Esophagus (tissue), 2 donors: ENCODE data around the gene C12orf42. TPM values are rescaled to one million over a fixed set of nuclear protein-coding genes. Genes with fewer than 3 reads are reported as not detected.

Experiments
- H3K27ac ChIP-seq, 2 donors: one replicate each; pipeline ENCODE4 v1.5.1; 2013; ENCODE audit warnings: low read depth in 2 of 2, mild to moderate bottlenecking in 2 of 2, inconsistent platforms in 1 of 2, low read length in 1 of 2, moderate library complexity in 1 of 2
- H3K27me3 ChIP-seq, 2 donors: one replicate each; pipeline ENCODE4 v1.6.1; 2013; ENCODE audit warnings: low read length in 2 of 2, control low read depth in 1 of 2, mild to moderate bottlenecking in 1 of 2; ENCODE audit not compliant: insufficient read depth in 2 of 2, control insufficient read depth in 1 of 2
- H3K36me3 ChIP-seq, 2 donors: one replicate each; pipeline ENCODE4 v1.6.1; 2013; ENCODE audit warnings: low read length in 1 of 2; ENCODE audit not compliant: control insufficient read depth in 2 of 2, insufficient read depth in 2 of 2
- H3K4me1 ChIP-seq, 2 donors: one replicate each; pipeline ENCODE4 v1.6.1; 2013; ENCODE audit warnings: low read length in 1 of 2; ENCODE audit not compliant: control insufficient read depth in 2 of 2, insufficient read depth in 2 of 2
- H3K4me3 ChIP-seq, 2 donors: one replicate each; pipeline ENCODE4 v1.5.1; 2013; ENCODE audit warnings: low read length in 2 of 2, mild to moderate bottlenecking in 2 of 2, low read depth in 1 of 2, moderate library complexity in 1 of 2
- H3K9me3 ChIP-seq, 2 donors: one replicate each; pipeline ENCODE4 v1.6.1; 2013; ENCODE audit warnings: mild to moderate bottlenecking in 2 of 2, low read depth in 1 of 2, low read length in 1 of 2, moderate library complexity in 1 of 2; ENCODE audit not compliant: control insufficient read depth in 2 of 2, insufficient read depth in 1 of 2
- WGBS, 2 donors: extraction: QIAGEN DNeasy Blood & Tissue Kit; methylation state at CpG; one replicate each; pipeline ENCODE4 v1.1.7; 2013; 5-methylcytosine and 5-hydroxymethylcytosine counted together
- polyA plus RNA-seq, 2 donors: library from polyadenylated mRNA; stranded (reverse); fragments of 200-250 nt; gene quantifications; one replicate each; pipeline ENCODE4 v1.2.3, GENCODE V29; 2013
- donor health status: healthy with polysubstance abuse.
- donor health status: Bipolar disorder and iron deficiency.

Gene C12orf42
- polyA plus RNA-seq, 2 donors, result not detected

DNA sequence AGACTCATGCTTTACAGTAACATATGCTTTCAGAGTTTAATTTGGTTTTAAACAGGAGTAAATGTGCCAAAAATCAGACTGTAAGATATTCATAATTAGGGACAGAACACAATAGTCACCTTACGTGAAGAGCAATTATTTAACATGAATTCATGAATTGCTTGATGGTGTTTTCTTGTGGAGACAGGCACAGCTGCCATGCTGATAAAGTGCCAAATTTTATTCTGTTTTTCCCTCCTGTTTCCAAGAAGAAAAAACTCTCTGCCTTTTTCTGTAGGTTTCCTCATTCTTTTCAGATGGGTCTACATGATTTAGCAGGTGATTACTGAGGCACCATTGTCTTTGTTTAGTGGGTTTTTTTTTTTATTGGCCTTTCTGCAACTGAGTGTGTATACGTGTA, 80.1 kb downstream of the C12orf42 start:
- 42 to 60% methylated on average over 2 of the region's 2 CpGs for WGBS, 2 donors
- Histone ChIP-seq H3K4me1 (no peaks in the 10 kb centered on the region), H3K27ac (no peak overlapping the region), H3K4me3 (no peak overlapping the region), H3K27me3 (no peaks in the 10 kb centered on the region), H3K9me3 (no peaks in the 10 kb centered on the region), H3K36me3 (no peaks in the 10 kb centered on the region)

DNA sequence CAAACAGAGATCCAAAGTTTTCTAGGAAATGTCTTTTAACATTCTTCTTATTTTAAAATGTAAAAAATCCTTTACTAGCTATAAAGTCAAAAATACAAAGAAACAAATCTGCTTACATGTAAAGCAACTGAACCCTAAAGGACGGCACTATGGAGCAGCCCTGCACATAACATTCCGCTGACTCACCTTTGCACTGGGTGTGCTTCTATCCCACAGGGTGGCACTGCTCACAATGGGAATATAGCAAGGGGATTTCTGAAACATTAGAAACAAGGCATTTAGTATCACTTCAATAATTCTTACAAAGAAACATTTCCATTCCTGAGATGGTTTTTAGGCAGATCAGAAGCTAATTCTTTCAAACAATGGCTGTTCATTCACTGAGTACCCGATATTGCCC, 94.3 kb downstream of the C12orf42 start:
- Histone ChIP-seq H3K4me3 (no peak overlapping the region), H3K4me1 (no peaks in the 10 kb centered on the region), H3K27ac (no peak overlapping the region), H3K36me3 (no peaks in the 10 kb centered on the region), H3K27me3 (no peaks in the 10 kb centered on the region), H3K9me3 (no peaks in the 10 kb centered on the region)
- 56 to 68% methylated on average over 3 of the region's 3 CpGs for WGBS, 2 donors

GRCh38 chr12:103399986-103400385, 95.8 kb downstream of the C12orf42 start:
- Histone ChIP-seq H3K36me3 (no peaks in the 10 kb centered on the region), H3K9me3 (no peaks in the 10 kb centered on the region), H3K4me3 (no peak overlapping the region), H3K27ac (no peak overlapping the region), H3K4me1 (no peaks in the 10 kb centered on the region), H3K27me3 (no peaks in the 10 kb centered on the region)
- WGBS, 2 donors, result 79 to 97% methylated on average over 1 of the region's 1 CpG

- no peak overlapping the region for H3K4me3 ChIP-seq
- H3K27me3 ChIP-seq, result no peaks in the 10 kb centered on the region
- H3K9me3 ChIP-seq, result peaks cover 0 to 2% of the 10 kb centered on the region in 2 donors
- WGBS, 2 donors, result 0 to 32% methylated on average over 1 of the region's 1 CpG
- no peaks in the 10 kb centered on the region for H3K4me1 ChIP-seq
- no peaks in the 10 kb centered on the region for H3K36me3 ChIP-seq
- H3K27ac ChIP-seq, result no peak overlapping the region
These were observed 98.2 kb downstream of the C12orf42 start for GRCh38 chr12:103397536-103397935.

GRCh38 chr12:103392722-103393121, 103.0 kb downstream of the C12orf42 start:
- Histone ChIP-seq H3K9me3 (peaks cover 0 to 2% of the 10 kb centered on the region in 2 donors), H3K4me1 (no peaks in the 10 kb centered on the region)

DNA sequence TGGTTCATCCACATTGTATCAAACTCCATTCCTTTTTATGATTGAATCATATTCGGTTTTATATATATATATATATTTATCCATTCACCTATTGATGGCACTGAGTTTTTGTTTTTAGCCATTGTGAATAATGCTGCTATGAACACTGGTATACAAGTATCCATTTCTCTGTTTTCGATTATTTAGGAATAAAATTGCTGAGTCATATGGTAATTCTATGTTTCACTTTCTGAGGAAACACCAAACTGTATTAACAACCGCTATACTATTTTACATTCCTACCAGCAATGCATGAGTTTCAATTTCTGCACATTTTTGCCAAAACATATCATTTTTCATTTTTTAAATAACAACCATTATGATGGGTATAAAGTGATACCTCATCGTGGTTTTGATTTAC, 104.7 kb downstream of the C12orf42 start:
- no peaks in the 10 kb centered on the region for H3K4me1 ChIP-seq
- no peaks in the 10 kb centered on the region for H3K27me3 ChIP-seq
- 85 to 89% methylated on average over 4 of the region's 4 CpGs for WGBS, 2 donors
- H3K36me3 ChIP-seq, result no peaks in the 10 kb centered on the region
- H3K27ac ChIP-seq, result no peak overlapping the region
- no peak overlapping the region for H3K4me3 ChIP-seq
- peaks cover 0 to 2% of the 10 kb centered on the region in 2 donors for H3K9me3 ChIP-seq

More at GRCh38 chr12:103392722-103393121, 103.0 kb downstream of the C12orf42 start:
- WGBS, 2 donors, result 77 to 82% methylated on average over 1 of the region's 1 CpG
- Histone ChIP-seq H3K4me3 (no peak overlapping the region), H3K27me3 (no peaks in the 10 kb centered on the region), H3K27ac (no peak overlapping the region), H3K36me3 (no peaks in the 10 kb centered on the region)

GRCh38 chr12:103387385-103387784, 108.4 kb downstream of the C12orf42 start:
- 81 to 85% methylated on average over 7 of the region's 7 CpGs for WGBS, 2 donors
- Histone ChIP-seq H3K4me1 (no peaks in the 10 kb centered on the region), H3K4me3 (no peak overlapping the region), H3K27ac (no peak overlapping the region), H3K27me3 (no peaks in the 10 kb centered on the region), H3K9me3 (no peaks in the 10 kb centered on the region), H3K36me3 (no peaks in the 10 kb centered on the region)

- H3K9me3 ChIP-seq, result no peaks in the 10 kb centered on the region
- H3K4me3 ChIP-seq, result no peak overlapping the region
- no peaks in the 10 kb centered on the region for H3K4me1 ChIP-seq
- no peaks in the 10 kb centered on the region for H3K27me3 ChIP-seq
- no peak overlapping the region for H3K27ac ChIP-seq
- 83 to 84% methylated on average over 3 of the region's 3 CpGs for WGBS, 2 donors
- H3K36me3 ChIP-seq, result no peaks in the 10 kb centered on the region
These were observed 109.3 kb downstream of the C12orf42 start for GRCh38 chr12:103386451-103386850.

DNA sequence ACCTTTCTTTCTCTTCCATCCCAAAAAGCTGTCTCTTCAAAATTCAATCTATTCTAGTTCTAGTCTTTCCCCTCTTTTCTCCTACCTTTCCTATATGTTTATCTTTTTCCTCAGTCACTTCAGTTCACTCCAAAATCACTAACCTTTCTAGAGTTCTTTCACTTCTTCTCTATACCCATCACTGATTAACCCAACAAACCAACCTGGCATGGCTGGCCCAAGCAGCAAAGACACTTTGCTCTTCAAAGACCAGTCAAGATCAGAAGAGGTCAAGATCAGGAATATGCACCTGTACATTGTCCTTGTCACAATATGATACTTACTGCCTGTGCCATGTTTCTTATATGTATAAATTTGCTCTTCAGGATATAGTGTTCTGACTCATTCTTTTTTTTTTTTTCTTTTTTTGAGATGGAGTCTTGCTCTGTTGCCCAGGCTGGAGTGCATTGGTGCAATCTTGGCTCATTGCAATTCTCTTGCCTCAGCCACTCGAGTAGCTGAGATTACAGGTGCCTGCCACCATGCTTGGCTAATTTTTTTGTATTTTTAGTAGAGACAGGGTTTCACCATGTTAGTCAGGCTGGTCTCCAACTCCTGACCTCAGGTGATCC, 112.9 kb downstream of the C12orf42 start:
- H3K4me1 ChIP-seq, result no peaks in the 10 kb centered on the region
- H3K4me3 ChIP-seq, result no peak overlapping the region
- no peaks in the 10 kb centered on the region for H3K9me3 ChIP-seq
- 50 to 65% methylated on average over 1 of the region's 1 CpG for WGBS, 2 donors
- no peak overlapping the region for H3K27ac ChIP-seq
- no peaks in the 10 kb centered on the region for H3K27me3 ChIP-seq
- no peaks in the 10 kb centered on the region for H3K36me3 ChIP-seq

DNA sequence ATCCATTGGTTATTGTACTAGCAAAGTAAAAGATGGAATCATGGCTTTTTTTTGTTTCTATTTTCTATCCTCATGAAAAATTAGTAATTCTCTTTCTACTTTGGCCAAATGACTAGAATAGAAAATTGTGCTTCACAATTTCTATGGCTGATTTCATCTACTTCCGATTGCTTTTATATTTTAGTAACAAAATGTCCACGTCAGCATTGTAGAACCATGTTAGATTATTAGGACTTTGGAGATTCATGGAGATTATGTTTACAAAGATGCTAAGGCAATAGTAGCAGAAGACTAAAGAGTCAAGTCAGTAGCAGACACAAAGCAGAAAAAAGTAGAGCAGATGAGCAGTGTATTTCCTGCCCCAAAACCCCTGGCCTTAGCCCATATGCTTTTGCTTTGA, 113.6 kb downstream of the C12orf42 start:
- no peaks in the 10 kb centered on the region for H3K36me3 ChIP-seq
- WGBS, 2 donors, result 94% methylated on average over 2 of the region's 2 CpGs
- H3K4me3 ChIP-seq, result no peak overlapping the region
- no peak overlapping the region for H3K27ac ChIP-seq
- no peaks in the 10 kb centered on the region for H3K4me1 ChIP-seq
- no peaks in the 10 kb centered on the region for H3K27me3 ChIP-seq
- H3K9me3 ChIP-seq, result no peaks in the 10 kb centered on the region
